ENCODE measurements around the gene FAM200C.

GRCh38 chr5:160445751-160446150 is 45.9 kb upstream of the FAM200C start:
- TF ChIP-seq CEBPB (IDR thresholded peaks at IDR 0.05; ENCODE audit: low read depth) (no peak), EGR1 (IDR thresholded peaks at IDR 0.05; ENCODE audit: low read depth) (no peak), CTCF (IDR thresholded peaks at IDR 0.05 in 2 of 3, conservative IDR thresholded peaks at IDR 0.05 in 1 of 3; ENCODE audit: borderline replicate concordance in 1 of 3, insufficient read depth in 1 of 3, low read depth in 2 of 3, low read length in 2 of 3) (no peak), RAD21 (IDR thresholded peaks at IDR 0.05; ENCODE audit: low read depth) (no peak), POLR2AphosphoS5 (IDR thresholded peaks at IDR 0.05; ENCODE audit: low read depth, low read length) (no peak)
